A549 (cell line): Measurements from ENCODE around the gene RERE. TPM values are rescaled to one million over a fixed set of nuclear protein-coding genes. Genes with fewer than 3 reads are reported as not detected.

ENCODE experiments used
- ATAC-seq, 2 experiments: fragments of 200-7000 bp in 1 of 2; fragments of >200 bp in 1 of 2; cut with Nextera tagmentation in 1 of 2; cut with Tn5 transposase in 1 of 2; 3 replicates each; pipeline versions ENCODE4 v1.8.0 to v1.9.1; 2018 to 2020; ENCODE audit warnings: mild to moderate bottlenecking in 1 of 2, moderate library complexity in 1 of 2
- CTCF ChIA-PET: fragments of 300-600 bp; sonication (Branson Sonifier 250); formaldehyde crosslinking; extraction: SDS; loops from one replicate; lab custom pipeline; 2021; ENCODE audit warnings: antibody characterized with exemption, inconsistent platforms; lab: Yijun Ruan, JAX
- POLR2A ChIA-PET: fragments of 350-600 bp; formaldehyde crosslinking; extraction: SDS; loops from one replicate; lab custom pipeline; 2021; ENCODE audit warnings: antibody characterized with exemption, inconsistent platforms; lab: Yijun Ruan, JAX
- DNase-seq, 2 experiments: peaks; one replicate each; pipeline versions ENCODE4 v3.0.0 to v3.0.0-alpha.2; 2011 to 2016; ENCODE audit warnings: low read depth in 1 of 2, low spot score in 1 of 2
- FAIRE-seq: peaks from 2 replicates; lab custom pipeline; 2011; peaks lifted over from hg19 to GRCh38; lab: Jason Lieb, UNC
- H3K27ac ChIP-seq, 2 experiments: fragments of >200 bp; sonication (Bioruptor Twin); formaldehyde crosslinking; 3 replicates each; pipeline ENCODE4 v1.5.1; 2016 to 2017
- H3K4me1 ChIP-seq: fragments of >200 bp; sonication (Bioruptor Twin); formaldehyde crosslinking; 3 replicates; pipeline ENCODE4 v1.6.1; 2016
- H3K4me2 ChIP-seq: fragments of >200 bp; sonication (Bioruptor Twin); formaldehyde crosslinking; 3 replicates; pipeline ENCODE4 v1.6.1; 2016
- H3K4me3 ChIP-seq: fragments of >200 bp; sonication (Bioruptor Twin); formaldehyde crosslinking; 3 replicates; pipeline ENCODE4 v1.5.1; 2016
- H3K9me3 ChIP-seq: fragments of >200 bp; sonication (Bioruptor Twin); formaldehyde crosslinking; 3 replicates; pipeline ENCODE4 v1.6.1; 2016
- BCL3 ChIP-seq: fragments of >200 bp; sonication (Bioruptor Twin); formaldehyde crosslinking; IDR thresholded peaks from 3 replicates; pipeline ENCODE4 v1.6.1; 2016
- BHLHE40 ChIP-seq: IDR thresholded peaks from 2 replicates; pipeline ENCODE4 v1.6.1; 2012; ENCODE audit warnings: low read depth, low read length, inconsistent platforms
- CBX8 ChIP-seq: fragments of 200-600 bp; sonication (generic); IDR thresholded peaks from 2 replicates; pipeline ENCODE4 v1.6.1; 2016
- CHD4 ChIP-seq: fragments of 200-600 bp; sonication (generic); IDR thresholded peaks from 2 replicates; pipeline ENCODE4 v1.6.1; 2016; ENCODE audit warnings: antibody characterized with exemption, mild to moderate bottlenecking, borderline replicate concordance
- EHF ChIP-seq: fragments of 250-450 bp; sonication (Bioruptor Pico); IDR thresholded peaks from 2 replicates; pipeline ENCODE4 v1.5.0; 2020; ENCODE audit warnings: mild to moderate bottlenecking
- EHMT2 ChIP-seq: fragments of 200-600 bp; sonication (generic); IDR thresholded peaks from 2 replicates; pipeline ENCODE4 v1.6.1; 2016; ENCODE audit warnings: antibody characterized with exemption, low read depth, mild to moderate bottlenecking, moderate library complexity
- FOXS1 ChIP-seq: fragments of 250-450 bp; sonication (Bioruptor Pico); IDR thresholded peaks from 2 replicates; pipeline ENCODE4 v1.5.0; 2020; ENCODE audit warnings: mild to moderate bottlenecking, moderate library complexity
- GATA3 ChIP-seq: IDR thresholded peaks from 2 replicates; pipeline ENCODE4 v1.6.1; 2012; ENCODE audit warnings: borderline replicate concordance
- HDAC2 ChIP-seq: fragments of 200-600 bp; sonication (generic); IDR thresholded peaks from 2 replicates; pipeline ENCODE4 v1.6.1; 2016
- HEYL ChIP-seq: fragments of 250-450 bp; sonication (Bioruptor Pico); IDR thresholded peaks from 2 replicates; pipeline ENCODE4 v1.8.0; 2021; ENCODE audit warnings: mild to moderate bottlenecking, moderate library complexity
- HMGXB4 ChIP-seq: fragments of 250-450 bp; sonication (Bioruptor Pico); IDR thresholded peaks from 2 replicates; pipeline ENCODE4 v1.5.0; 2021; ENCODE audit warnings: mild to moderate bottlenecking, moderate library complexity, borderline replicate concordance
- HOXB13 ChIP-seq: fragments of 250-450 bp; sonication (Bioruptor Pico); IDR thresholded peaks from 2 replicates; pipeline ENCODE4 v1.5.0; 2020; ENCODE audit warnings: low read depth, mild to moderate bottlenecking, moderate library complexity
- KDM1A ChIP-seq: fragments of 200-600 bp; sonication (generic); IDR thresholded peaks from 2 replicates; pipeline ENCODE4 v1.6.1; 2016; ENCODE audit warnings: low read depth, mild to moderate bottlenecking
- KDM5A ChIP-seq: fragments of 200-600 bp; sonication (generic); IDR thresholded peaks from 2 replicates; pipeline ENCODE4 v1.6.1; 2016; ENCODE audit warnings: antibody characterized with exemption, mild to moderate bottlenecking
- MAZ ChIP-seq: fragments of 150-350 bp; IDR thresholded peaks from 2 replicates; pipeline ENCODE4 v1.6.1; 2014; ENCODE audit warnings: antibody characterized with exemption, low read depth, low read length, borderline replicate concordance
- MYC ChIP-seq: IDR thresholded peaks from 2 replicates; pipeline ENCODE4 v1.6.1; 2012; ENCODE audit warnings: mild to moderate bottlenecking, inconsistent platforms, low read length, improper control_type of control experiment, borderline replicate concordance
- NR3C1 ChIP-seq: fragments of >200 bp; sonication (Bioruptor Twin); formaldehyde crosslinking; IDR thresholded peaks from 3 replicates; pipeline ENCODE4 v1.6.1; 2017
- POLR2A ChIP-seq: IDR thresholded peaks from 2 replicates; pipeline ENCODE4 v1.6.1; 2012; ENCODE audit warnings: mild to moderate bottlenecking, low read length
- RARB ChIP-seq: fragments of 250-450 bp; sonication (Bioruptor Pico); IDR thresholded peaks from 2 replicates; pipeline ENCODE4 v1.8.0; 2021; ENCODE audit warnings: mild to moderate bottlenecking, moderate library complexity
- RFX5 ChIP-seq: fragments of 450-650 bp; IDR thresholded peaks from 2 replicates; pipeline ENCODE4 v1.7.1; 2014; ENCODE audit warnings: antibody characterized with exemption, mild to moderate bottlenecking, moderate library complexity
- USF2 ChIP-seq: fragments of 450-650 bp; IDR thresholded peaks from 2 replicates; pipeline ENCODE4 v1.6.1; 2014; ENCODE audit warnings: antibody characterized with exemption
- ZC3H11A ChIP-seq: fragments of 450-650 bp; IDR thresholded peaks from 2 replicates; pipeline ENCODE4 v1.6.1; 2014; ENCODE audit warnings: antibody characterized with exemption, mild to moderate bottlenecking
- ZFP36 ChIP-seq: fragments of 450-650 bp; IDR thresholded peaks from 2 replicates; pipeline ENCODE4 v1.6.1; 2014; ENCODE audit warnings: borderline replicate concordance; ENCODE audit not compliant: partially characterized antibody
- ZSCAN20 ChIP-seq: fragments of 250-450 bp; sonication (Bioruptor Pico); IDR thresholded peaks from 2 replicates; pipeline ENCODE4 v1.8.0; 2022; ENCODE audit warnings: mild to moderate bottlenecking, moderate library complexity
- WGBS: methylation state at CpG from one replicate; pipeline ENCODE4 v1.1.6; 2017; ENCODE audit errors: missing lambda C conversion rate; 5-methylcytosine and 5-hydroxymethylcytosine counted together
- polyA plus RNA-seq, 4 experiments: library from polyadenylated mRNA; depleted of rRNA in 3 of 4; stranded (reverse); fragments of >200 nt; fragmentation: RNase III in 1 of 4; extraction: RNeasy Plus Mini Kit Qiagen cat#74134 plus additional on column Dnase treatment in 1 of 4; gene quantifications; 2 replicates in 3 of 4; 3 replicates in 1 of 4; pipeline ENCODE4 v1.2.3, GENCODE V29; 2011 to 2017

Gene RERE
- polyA plus RNA-seq, 2 of the 4 experiments (the other 2 are of a cell fraction) = 12.6 to 28.6 TPM

- CTCF ChIA-PET = no interaction called here
- no peak for DNase-seq
Measured at GRCh38 chr1:8642114-8642513, 175.3 kb downstream of the RERE start.

GRCh38 chr1:8641377-8641997 is 176.0 kb downstream of the RERE start:
- Histone ChIP-seq H3K4me2 (no peak overlapping the region), H3K9me3 (no peaks in the 10 kb centered on the region), H3K27ac (no peak overlapping the region), H3K4me1 (peaks cover 21% of the 10 kb centered on the region), H3K4me3 (no peak overlapping the region)
- FAIRE-seq (no peak), ATAC-seq (no peak), DNase-seq (no peak)
- ChIA-PET POLR2A (no interaction called here), CTCF (interaction anchor here (0.5 kb wide), 1 partner anchor 1797 kb away, joined by 3 read pairs; no protein-coding TSS in a partner anchor)
- WGBS = 94% methylated on average over 3 of the region's 3 CpGs
- TF ChIP-seq HOXB13 (CRISPR knock-in tag) = no peak
- no peak for TF ChIP-seq RFX5
- TF ChIP-seq CHD4 = no peak
- TF ChIP-seq RARB (CRISPR knock-in tag) = no peak
- TF ChIP-seq FOXS1 (CRISPR knock-in tag) = no peak
- TF ChIP-seq POLR2A = no peak
- no peak for TF ChIP-seq MAZ

More at GRCh38 chr1:8642114-8642513, 175.3 kb downstream of the RERE start:
- WGBS = 93% methylated on average over 2 of the region's 2 CpGs
- H3K4me2 ChIP-seq = no peak overlapping the region
- TF ChIP-seq EHMT2 = no peak
- TF ChIP-seq, all 56 proteins: peak for 0
- POLR2A ChIA-PET = no interaction called here
- peaks cover 21% of the 10 kb centered on the region for H3K4me1 ChIP-seq
- FAIRE-seq = no peak
- H3K4me3 ChIP-seq = no peak overlapping the region
- no peak for ATAC-seq
- H3K9me3 ChIP-seq = no peaks in the 10 kb centered on the region
- H3K27ac ChIP-seq = no peak overlapping the region

GRCh38 chr1:8640950-8641349 is 176.5 kb downstream of the RERE start:
- WGBS = 97% methylated on average over 1 of the region's 1 CpG
- FAIRE-seq = no peak
- ATAC-seq = no peak
- peaks cover 21% of the 10 kb centered on the region for H3K4me1 ChIP-seq
- H3K27ac ChIP-seq = no peak overlapping the region
- no peak for DNase-seq
- H3K4me3 ChIP-seq = no peak overlapping the region
- ChIA-PET CTCF (interaction anchor here (0.5 kb wide), 1 partner anchor 1796 kb away, joined by 3 read pairs; no protein-coding TSS in a partner anchor), POLR2A (no interaction called here)
- H3K4me2 ChIP-seq = no peak overlapping the region
- TF ChIP-seq ZSCAN20 (CRISPR knock-in tag) = no peak
- TF ChIP-seq BCL3 = no peak
- no peak for TF ChIP-seq CBX8
- TF ChIP-seq KDM5A = no peak
- TF ChIP-seq EHF (CRISPR knock-in tag) = no peak
- TF ChIP-seq KDM1A = no peak
- TF ChIP-seq GATA3 = no peak
- TF ChIP-seq HDAC2 = no peak
- no peak for TF ChIP-seq NR3C1
- no peak for TF ChIP-seq ZFP36
- no peak for TF ChIP-seq HMGXB4
- no peak for TF ChIP-seq HEYL (CRISPR knock-in tag)
- TF ChIP-seq MYC = no peak
- no peak for TF ChIP-seq POLR2A
- no peak for TF ChIP-seq USF2
- TF ChIP-seq BHLHE40 = no peak
- no peak for TF ChIP-seq FOXS1 (CRISPR knock-in tag)
- TF ChIP-seq MAZ = no peak
- TF ChIP-seq RFX5 = no peak
- TF ChIP-seq ZC3H11A = no peak
- TF ChIP-seq, all 56 proteins: peak for 0
- no peaks in the 10 kb centered on the region for H3K9me3 ChIP-seq
